ENCODE data around the gene SPACA7. TPM values are rescaled to one million over a fixed set of nuclear protein-coding genes. Genes with fewer than 3 reads are reported as not detected.

SPACA7 gene
- total and polyA plus RNA-seq, 2 of the 13 experiments (the other 11 are each of a cell fraction or from before 2014, with no cell fraction given), result not detected

DNA sequence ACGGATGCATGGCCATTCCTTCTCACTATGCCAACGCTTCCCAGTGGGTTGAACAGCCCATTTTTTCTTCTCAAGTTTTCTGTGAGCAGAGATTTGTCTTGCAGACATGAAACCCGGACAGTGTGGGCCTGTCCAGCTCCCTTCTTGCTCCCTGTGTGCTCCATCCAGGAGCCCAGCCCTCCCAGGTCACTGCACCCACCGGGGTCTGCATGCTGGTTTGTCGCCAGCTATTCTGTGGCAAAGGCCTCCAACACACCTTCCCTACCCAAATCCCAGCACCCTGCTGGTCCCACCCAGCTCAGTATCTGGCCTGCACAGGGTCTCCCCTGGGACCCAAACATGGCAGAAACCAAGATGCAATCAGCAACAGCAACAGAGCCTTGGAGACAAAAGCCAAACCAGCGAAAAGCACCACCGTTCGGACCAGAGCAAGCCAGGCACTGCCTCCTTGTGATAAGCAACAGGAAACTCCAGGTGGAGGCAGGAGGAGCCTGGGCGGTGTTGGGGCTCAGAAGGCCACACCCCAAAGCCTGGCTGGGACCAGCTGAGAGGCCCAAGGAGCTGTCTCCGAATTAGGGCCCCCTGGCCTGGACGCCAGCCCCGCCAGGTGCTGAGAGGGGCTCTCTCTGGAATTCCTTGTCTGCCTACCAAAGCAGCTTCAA lies 12.2 kb upstream of the SPACA7 start (continued):
- TF ChIP-seq, protein P1, sequence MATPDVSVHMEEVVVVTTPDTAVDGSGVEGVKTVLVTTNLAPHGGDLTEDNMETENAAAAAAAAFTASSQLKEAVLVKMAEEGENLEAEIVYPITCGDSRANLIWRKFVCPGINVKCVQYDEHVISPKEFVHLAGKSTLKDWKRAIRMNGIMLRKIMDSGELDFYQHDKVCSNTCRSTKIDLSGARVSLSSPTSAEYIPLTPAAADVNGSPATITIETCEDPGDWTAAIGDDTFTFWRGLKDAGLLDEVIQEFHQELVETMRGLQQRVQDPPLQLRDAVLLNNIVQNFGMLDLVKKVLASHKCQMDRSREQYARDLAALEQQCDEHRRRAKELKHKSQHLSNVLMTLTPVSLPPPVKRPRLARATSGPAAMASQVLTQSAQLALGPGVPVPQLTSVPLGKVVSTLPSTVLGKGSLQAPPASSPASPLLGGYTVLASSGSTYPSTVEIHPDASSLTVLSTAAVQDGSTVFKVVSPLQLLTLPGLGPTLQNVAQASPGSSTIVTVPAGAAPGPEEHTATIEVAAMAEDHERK (CRISPR knock-in tag; IDR thresholded peaks at IDR 0.05; ENCODE audit: low read depth), result no peak

GRCh38 chr13:112366907-112367646 lies 9.1 kb upstream of the SPACA7 start:
- DNase-seq (ENCODE audit: low spot score) (no peak), FAIRE-seq (no peak), ATAC-seq (no peak)
- BruUV-seq (replicated peaks), result no TSS peak
- TF ChIP-seq HDAC1 (CRISPR knock-in tag; IDR thresholded peaks at IDR 0.05) (no peak), ELF3 (CRISPR knock-in tag; IDR thresholded peaks at IDR 0.05) (no peak)
- TF ChIP-seq, protein P2, sequence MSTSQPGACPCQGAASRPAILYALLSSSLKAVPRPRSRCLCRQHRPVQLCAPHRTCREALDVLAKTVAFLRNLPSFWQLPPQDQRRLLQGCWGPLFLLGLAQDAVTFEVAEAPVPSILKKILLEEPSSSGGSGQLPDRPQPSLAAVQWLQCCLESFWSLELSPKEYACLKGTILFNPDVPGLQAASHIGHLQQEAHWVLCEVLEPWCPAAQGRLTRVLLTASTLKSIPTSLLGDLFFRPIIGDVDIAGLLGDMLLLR (CRISPR knock-in tag; IDR thresholded peaks at IDR 0.05), result no peak
- TF ChIP-seq, protein P3, sequence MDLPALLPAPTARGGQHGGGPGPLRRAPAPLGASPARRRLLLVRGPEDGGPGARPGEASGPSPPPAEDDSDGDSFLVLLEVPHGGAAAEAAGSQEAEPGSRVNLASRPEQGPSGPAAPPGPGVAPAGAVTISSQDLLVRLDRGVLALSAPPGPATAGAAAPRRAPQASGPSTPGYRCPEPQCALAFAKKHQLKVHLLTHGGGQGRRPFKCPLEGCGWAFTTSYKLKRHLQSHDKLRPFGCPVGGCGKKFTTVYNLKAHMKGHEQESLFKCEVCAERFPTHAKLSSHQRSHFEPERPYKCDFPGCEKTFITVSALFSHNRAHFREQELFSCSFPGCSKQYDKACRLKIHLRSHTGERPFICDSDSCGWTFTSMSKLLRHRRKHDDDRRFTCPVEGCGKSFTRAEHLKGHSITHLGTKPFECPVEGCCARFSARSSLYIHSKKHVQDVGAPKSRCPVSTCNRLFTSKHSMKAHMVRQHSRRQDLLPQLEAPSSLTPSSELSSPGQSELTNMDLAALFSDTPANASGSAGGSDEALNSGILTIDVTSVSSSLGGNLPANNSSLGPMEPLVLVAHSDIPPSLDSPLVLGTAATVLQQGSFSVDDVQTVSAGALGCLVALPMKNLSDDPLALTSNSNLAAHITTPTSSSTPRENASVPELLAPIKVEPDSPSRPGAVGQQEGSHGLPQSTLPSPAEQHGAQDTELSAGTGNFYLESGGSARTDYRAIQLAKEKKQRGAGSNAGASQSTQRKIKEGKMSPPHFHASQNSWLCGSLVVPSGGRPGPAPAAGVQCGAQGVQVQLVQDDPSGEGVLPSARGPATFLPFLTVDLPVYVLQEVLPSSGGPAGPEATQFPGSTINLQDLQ (CRISPR knock-in tag; IDR thresholded peaks at IDR 0.05), result no peak
- in situ Hi-C loops (cut with HindIII; ENCODE audit: extremely low pct_ligation_motif_present, low pct_unique_long_range_greater_than_20kb), result no loop called here
- H3K36me3 ChIP-seq (replicated peaks in 1 of 2; ENCODE audit: control insufficient read depth in 1 of 2, insufficient read depth in 2 of 2, low read length in 2 of 2), result no peaks in the 10 kb centered on the region
- H3K4me1 ChIP-seq (ENCODE audit: insufficient read depth, low read length), result no peaks in the 10 kb centered on the region
- intact Hi-C loops (cut with micrococcal nuclease; ENCODE audit: unreplicated experiment), result no loop called here
- WGBS (ENCODE audit: low lambda C conversion rate), result 10% methylated on average over 3 of the region's 4 CpGs
- CTCF ChIA-PET (ENCODE audit: low intra/inter-chr PET ratio, low total read pairs), result no interaction called here
- no peak overlapping the region for H3K4me3 ChIP-seq (replicated peaks in 1 of 3; ENCODE audit: insufficient read depth in 1 of 3, low read depth in 2 of 3, low read length in 3 of 3)
- H3K9me3 ChIP-seq (ENCODE audit: low read length), result no peaks in the 10 kb centered on the region
- H4K20me1 ChIP-seq (ENCODE audit: insufficient read depth, low read length), result no peaks in the 10 kb centered on the region
- no peak overlapping the region for H3K9ac ChIP-seq (ENCODE audit: insufficient read depth, low read depth, low read length)
- no peak overlapping the region for H2AFZ ChIP-seq (ENCODE audit: low read length)
- no peaks in the 10 kb centered on the region for H3K79me2 ChIP-seq (ENCODE audit: insufficient read depth, low read length)
- no peak overlapping the region for H3K27ac ChIP-seq (ENCODE audit: extremely low read length, insufficient read depth, low read length)
- peaks cover 2 to 7% of the 10 kb centered on the region in 2 experiments; a peak in 3 of 5 replicates for H3K27me3 ChIP-seq (ENCODE audit: control insufficient read depth in 1 of 2, insufficient read depth in 2 of 2, low read length in 2 of 2)
- POLR2A ChIA-PET, result no interaction called here
- no peak overlapping the region for H3K4me2 ChIP-seq (ENCODE audit: low read depth, low read length)

All from HepG2 (cell line).